H1 (cell line): ENCODE data around the gene C1QL3. TPM values are rescaled to one million over a fixed set of nuclear protein-coding genes. Genes with fewer than 3 reads are reported as not detected.

Experiments used
- CTCF ChIA-PET: fragments of 300-600 bp; sonication (Branson Sonifier 250); formaldehyde crosslinking; loops from one replicate; lab custom pipeline; 2021; ENCODE audit not compliant: partially characterized antibody; lab: Charles Lee
- POLR2A ChIA-PET: fragments of 300-600 bp; sonication (Branson Sonifier 250); formaldehyde crosslinking; loops from one replicate; lab custom pipeline; 2021; ENCODE audit warnings: inconsistent platforms; ENCODE audit not compliant: partially characterized antibody; lab: Charles Lee
- DNase-seq, 2 experiments: peaks; one replicate each; pipeline versions ENCODE4 v3.0.0 to v3.0.0-alpha.2; 2010 to 2022; ENCODE audit warnings: low spot score in 2 of 2, low read depth in 1 of 2, mixed read lengths in 1 of 2
- FAIRE-seq: peaks from 2 replicates; lab custom pipeline; 2011; peaks lifted over from hg19 to GRCh38; lab: Jason Lieb, UNC
- H2AFZ ChIP-seq: 2 replicates; pipeline ENCODE4 v1.8.1; 2012; ENCODE audit warnings: low read length, inconsistent platforms
- H2AK5ac ChIP-seq: 2 replicates; pipeline ENCODE4 v1.6.1; 2013; ENCODE audit warnings: low read depth, low read length
- H2BK120ac ChIP-seq: replicated peaks from 2 replicates; pipeline ENCODE3; 2013; ENCODE audit warnings: low read depth, low read length, inconsistent platforms
- H2BK12ac ChIP-seq: 2 replicates; pipeline ENCODE4 v1.6.1; 2013; ENCODE audit warnings: low read depth, low read length
- H2BK15ac ChIP-seq: 2 replicates; pipeline ENCODE4 v1.6.1; 2013; ENCODE audit warnings: low read length
- H2BK20ac ChIP-seq: 2 replicates; pipeline ENCODE4 v1.6.1; 2013; ENCODE audit warnings: low read length
- H2BK5ac ChIP-seq: 2 replicates; pipeline ENCODE4 v1.6.1; 2013; ENCODE audit warnings: low read depth, low read length
- H3K14ac ChIP-seq: 2 replicates; pipeline ENCODE4 v1.6.1; 2013; ENCODE audit warnings: inconsistent platforms; ENCODE audit not compliant: insufficient read length
- H3K18ac ChIP-seq: 2 replicates; pipeline ENCODE4 v1.6.1; 2013; ENCODE audit warnings: low read length; ENCODE audit errors: extremely low read depth
- H3K23ac ChIP-seq: 2 replicates; pipeline ENCODE4 v1.6.1; 2013; ENCODE audit warnings: inconsistent platforms; ENCODE audit not compliant: insufficient read length
- H3K23me2 ChIP-seq: 2 replicates; pipeline ENCODE4 v1.6.1; 2013; ENCODE audit warnings: low read depth, low read length
- H3K27ac ChIP-seq: 2 replicates; pipeline ENCODE4 v1.6.1; 2011; ENCODE audit warnings: low read depth, low read length, inconsistent platforms
- H3K27me3 ChIP-seq, 4 experiments: replicated peaks in 1 of 4; 1 replicate in 1 of 4; 2 replicates in 3 of 4; pipeline versions ENCODE4 v1.6.1 to v1.8.1; 2011 to 2013; ENCODE audit warnings: low read length in 3 of 4, mild to moderate bottlenecking in 3 of 4, inconsistent platforms in 2 of 4, mixed read lengths in 2 of 4, moderate library complexity in 1 of 4; ENCODE audit not compliant: control insufficient read depth in 3 of 4, insufficient read depth in 3 of 4; ENCODE audit errors: extremely low read depth in 1 of 4
- H3K36me3 ChIP-seq, 4 experiments: 2 replicates each; pipeline versions ENCODE4 v1.6.1 to v1.8.1; 2011 to 2013; ENCODE audit warnings: mild to moderate bottlenecking in 4 of 4, low read length in 3 of 4, moderate library complexity in 2 of 4, control low read depth in 1 of 4, inconsistent platforms in 1 of 4; ENCODE audit not compliant: insufficient read depth in 4 of 4, control insufficient read depth in 2 of 4
- H3K4ac ChIP-seq: replicated peaks from 2 replicates; pipeline ENCODE3; 2013; ENCODE audit warnings: low read length, low read depth, mixed read lengths, inconsistent platforms; ENCODE audit not compliant: insufficient read length
- H3K4me1 ChIP-seq, 4 experiments: replicated peaks in 1 of 4; 1 replicate in 1 of 4; 2 replicates in 3 of 4; pipeline versions ENCODE4 v1.6.1 to v1.8.1; 2011 to 2013; ENCODE audit warnings: low read length in 3 of 4, inconsistent platforms in 2 of 4, mixed read lengths in 1 of 4; ENCODE audit not compliant: insufficient read depth in 4 of 4, control insufficient read depth in 3 of 4
- H3K4me2 ChIP-seq, 2 experiments: 2 replicates each; pipeline versions ENCODE4 v1.6.1 to v1.8.1; 2011 to 2013; ENCODE audit warnings: low read depth in 2 of 2, low read length in 2 of 2, control low read depth in 1 of 2, inconsistent platforms in 1 of 2, mild to moderate bottlenecking in 1 of 2; ENCODE audit not compliant: insufficient read depth in 1 of 2
- H3K4me3 ChIP-seq, 4 experiments: fragments of 200-600, 300-600 bp in 1 of 4; sonication (generic), shearing (Covaris generic), sonication (Bioruptor Twin) in 1 of 4; 2 replicates each; pipeline versions ENCODE4 v1.5.1 to v1.8.1; 2011 to 2016; ENCODE audit warnings: low read length in 4 of 4, low read depth in 3 of 4, control low read depth in 2 of 4, inconsistent platforms in 2 of 4, mild to moderate bottlenecking in 2 of 4, mixed read lengths in 1 of 4, moderate library complexity in 1 of 4; ENCODE audit not compliant: insufficient read depth in 2 of 4; ENCODE audit errors: extremely low read depth in 1 of 4
- H3K56ac ChIP-seq: replicated peaks from 2 replicates; pipeline ENCODE3; 2013; ENCODE audit warnings: low read depth, mild to moderate bottlenecking, mixed read lengths, low read length, inconsistent platforms; ENCODE audit not compliant: insufficient read length
- H3K79me1 ChIP-seq: 2 replicates; pipeline ENCODE4 v1.6.1; 2013; ENCODE audit warnings: low read depth, low read length, control low read depth
- H3K79me2 ChIP-seq, 2 experiments: 2 replicates each; pipeline versions ENCODE4 v1.6.1 to v1.8.1; 2012 to 2013; ENCODE audit warnings: low read length in 2 of 2, mild to moderate bottlenecking in 2 of 2, inconsistent platforms in 1 of 2; ENCODE audit not compliant: insufficient read depth in 2 of 2, control insufficient read depth in 1 of 2
- H3K9ac ChIP-seq, 4 experiments: replicated peaks in 1 of 4; 1 replicate in 1 of 4; 2 replicates in 3 of 4; pipeline versions ENCODE4 v1.6.1 to v1.8.1; 2011 to 2013; ENCODE audit warnings: low read depth in 3 of 4, low read length in 3 of 4, control low read depth in 2 of 4, mild to moderate bottlenecking in 2 of 4, moderate library complexity in 2 of 4, inconsistent platforms in 1 of 4; ENCODE audit errors: extremely low read depth in 1 of 4
- H3K9me3 ChIP-seq, 2 experiments: 2 replicates each; pipeline versions ENCODE4 v1.6.1 to v1.8.1; 2012 to 2013; ENCODE audit warnings: mild to moderate bottlenecking in 2 of 2, moderate library complexity in 2 of 2, control low read depth in 1 of 2, inconsistent platforms in 1 of 2, low read depth in 1 of 2, low read length in 1 of 2, mixed read lengths in 1 of 2; ENCODE audit not compliant: insufficient read depth in 2 of 2
- H4K20me1 ChIP-seq, 2 experiments: replicated peaks in 1 of 2; 2 replicates each; pipeline versions ENCODE3 to v1.8.1; 2011 to 2013; ENCODE audit warnings: inconsistent platforms in 2 of 2, low read length in 2 of 2, mild to moderate bottlenecking in 1 of 2; ENCODE audit not compliant: insufficient read depth in 2 of 2, control insufficient read depth in 1 of 2
- H4K5ac ChIP-seq: 2 replicates; pipeline ENCODE4 v1.6.1; 2013; ENCODE audit warnings: low read length, low read depth, mixed read lengths, inconsistent platforms; ENCODE audit not compliant: insufficient read length
- H4K8ac ChIP-seq: 2 replicates; pipeline ENCODE4 v1.8.0; 2013; ENCODE audit warnings: mild to moderate bottlenecking, moderate library complexity, low read length, inconsistent platforms; ENCODE audit not compliant: insufficient read depth; ENCODE audit errors: extremely low read depth
- H4K91ac ChIP-seq: replicated peaks from 2 replicates; pipeline ENCODE3; 2013; ENCODE audit warnings: low read length, mixed read lengths, inconsistent platforms; ENCODE audit not compliant: insufficient read length
- ASH2L ChIP-seq: fragments of 200-600, 300-600 bp; sonication (generic); IDR thresholded peaks from one replicate; pipeline ENCODE4 v1.7.1; 2017; ENCODE audit warnings: low read length
- EZH2 ChIP-seq: fragments of 200-600 bp; sonication (generic); IDR thresholded peaks from 2 replicates; pipeline ENCODE4 v1.7.1; 2012; ENCODE audit warnings: low read depth, mild to moderate bottlenecking, moderate library complexity, low read length, inconsistent platforms; ENCODE audit not compliant: severe bottlenecking
- KDM1A ChIP-seq: fragments of 200-600, 300-600 bp; sonication (generic); IDR thresholded peaks from 2 replicates; pipeline ENCODE4 v1.7.1; 2016; ENCODE audit warnings: mild to moderate bottlenecking, low read length, borderline replicate concordance
- RAD21 ChIP-seq, 2 experiments: IDR thresholded peaks in 1 of 2; conservative IDR thresholded peaks in 1 of 2; 2 replicates each; pipeline ENCODE4 v1.6.1; 2011; ENCODE audit warnings: low read depth in 2 of 2, low read length in 2 of 2, improper control_type of control experiment in 1 of 2, inconsistent platforms in 1 of 2, mild to moderate bottlenecking in 1 of 2, moderate library complexity in 1 of 2
- RFX5 ChIP-seq: IDR thresholded peaks from 2 replicates; pipeline ENCODE4 v1.6.1; 2011; ENCODE audit warnings: low read depth, low read length, improper control_type of control experiment, borderline replicate concordance
- WGBS, 2 experiments: shearing (Covaris generic) in 1 of 2; methylation state at CpG; one replicate each; pipeline versions ENCODE4 v1.1.6 to v1.1.7; 2013 to 2015; ENCODE audit warnings: low lambda C conversion rate in 2 of 2, mixed read lengths in 2 of 2, inconsistent platforms in 1 of 2, low coverage in 1 of 2, missing lambda C conversion rate in 1 of 2; ENCODE audit not compliant: insufficient replicate concordance in 2 of 2, insufficient coverage in 1 of 2, insufficient read length in 1 of 2; ENCODE audit errors: extremely low coverage in 1 of 2, missing lambda C conversion rate in 1 of 2; 5-methylcytosine and 5-hydroxymethylcytosine counted together
- long read RNA-seq, 2 experiments: library from RNA in 1 of 2; library from capped mRNA in 1 of 2; stranded (forward); transcript quantifications; one replicate each; pipeline ENCODE4 v2.0.0, GENCODE V29; 2021; ENCODE audit warnings: inconsistent platforms in 1 of 2
- polyA minus RNA-seq, 3 experiments: library from RNA; depleted of rRNA, polyadenylated mRNA; stranded (reverse); fragments of >200 nt; gene quantifications; 1 replicate in 2 of 3; 2 replicates in 1 of 3; pipeline ENCODE4 v1.2.3, GENCODE V29; 2011
- polyA plus RNA-seq, 7 experiments: library from polyadenylated mRNA; depleted of rRNA in 3 of 7; stranded (reverse) in 5 of 7; unstranded in 2 of 7; fragments of >200 nt in 5 of 7; fragments of 200-250 nt in 2 of 7; gene quantifications; 1 replicate in 5 of 7; 2 replicates in 1 of 7; 4 replicates in 1 of 7; pipeline versions ENCODE4 v1.2.1 to v1.2.3, GENCODE V29; 2011 to 2013; ENCODE audit warnings: missing spikeins in 2 of 7, mixed read lengths in 2 of 7
- total RNA-seq: library from RNA; stranded (reverse); fragmentation: NEBNext Ultra II Directional; extraction: Animal tissue kit (Norgen Biotek cat#: 25700); gene quantifications from 2 replicates; pipeline ENCODE4 v1.2.1, GENCODE V29; 2021
- TF ChIP-seq, protein P1 (sequence below): IDR thresholded peaks from 2 replicates; pipeline ENCODE4 v1.6.1; 2012; ENCODE audit warnings: inconsistent platforms
- TF ChIP-seq, protein P2 (sequence below): IDR thresholded peaks from 2 replicates; pipeline ENCODE4 v1.6.1; 2011; ENCODE audit warnings: low read depth, mild to moderate bottlenecking, low read length; ENCODE audit not compliant: insufficient read depth

The C1QL3 gene
- 1.0 and 1.3 TPM in 2 replicates for total RNA-seq
- polyA plus RNA-seq (2011; rRNA removed): 1.8 and 3.8 TPM in 2 replicates
- 2.9 TPM for polyA plus RNA-seq (2011; cell fraction: cytosol; rRNA removed)
- polyA plus RNA-seq (2011; cell fraction: nucleus; rRNA removed): 3.1 TPM
- polyA plus RNA-seq (2012, experiment 1 of 2): 2.0 to 3.1 TPM (median 2.7 TPM) in 4 replicates
- polyA plus RNA-seq (2012, experiment 2 of 2): 0.35 TPM
- 0.65 TPM for polyA plus RNA-seq (2013, experiment 1 of 2)
- polyA plus RNA-seq (2013, experiment 2 of 2): 0.77 TPM
- polyA minus RNA-seq (2011; rRNA and poly(A)+ RNA removed): 5.2 and 6.2 TPM in 2 replicates
- 6.6 TPM for polyA minus RNA-seq (2011; cell fraction: cytosol; rRNA and poly(A)+ RNA removed)
- 4.9 TPM for polyA minus RNA-seq (2011; cell fraction: nucleus; rRNA and poly(A)+ RNA removed)
- long read RNA-seq, experiment 1: 0 reads
- long read RNA-seq, experiment 2: 0 reads

DNA sequence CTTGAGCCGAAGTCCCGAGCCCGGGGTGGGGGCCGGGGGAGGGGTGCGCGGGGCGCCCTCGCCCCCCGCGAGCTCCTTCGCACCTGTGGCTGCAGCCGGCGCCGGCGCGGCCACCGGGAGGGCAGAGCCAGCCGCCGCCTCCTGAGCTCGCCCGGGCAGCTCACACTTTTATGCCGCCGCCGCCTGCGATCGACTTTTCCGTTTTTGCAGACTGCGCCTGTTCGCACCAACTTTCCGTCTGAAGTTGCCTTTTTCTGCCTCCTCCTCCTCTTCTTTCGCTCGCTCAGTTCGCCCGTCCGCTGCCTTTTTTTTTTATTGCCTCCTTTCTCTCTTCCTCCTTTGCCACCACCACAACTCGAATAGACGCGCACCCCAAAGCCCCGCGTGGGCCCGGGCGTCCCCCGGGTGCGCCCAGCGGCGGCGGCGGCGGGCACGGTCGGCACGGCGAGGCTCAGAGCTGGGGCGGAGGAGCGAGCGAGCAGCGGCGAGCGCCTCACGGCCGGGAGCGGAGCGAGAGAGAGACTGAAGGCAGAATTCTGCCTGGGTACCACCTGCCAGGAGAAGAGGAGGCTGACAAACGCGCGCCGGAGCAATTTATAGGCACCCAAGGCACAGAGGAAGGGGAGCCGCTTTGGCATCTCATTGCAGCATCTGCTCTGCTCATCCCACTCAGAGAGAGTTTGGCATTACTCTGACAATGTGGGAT is at the start of gene C1QL3:
Gene C1QL3, minus strand, starts transcription at position 569 of the 706 bp plus-strand sequence. CDS start 814 bp downstream, outside the sequence.
- ChIA-PET POLR2A (interaction anchor here (0.7 to 1.7 kb wide), 2 partner anchors 84 to 631 kb away, joined by 3 to 5 read pairs; partner anchors contain the start of gene PTER), CTCF (interaction anchor here (0.6 to 1.9 kb wide), 4 partner anchors 119 to 408 kb away, joined by 3 to 4 read pairs (median 4); no protein-coding TSS in a partner anchor)
- H4K5ac ChIP-seq: peak within 1 kb of the TSS; percentile 7
- H4K20me1 ChIP-seq: peaks cover 0 to 3% of the 10 kb centered on the region in 2 experiments
- H2BK15ac ChIP-seq: no peak within 1 kb of the TSS
- H3K56ac ChIP-seq: no peak within 1 kb of the TSS
- H3K36me3 ChIP-seq: no peaks in the 10 kb centered on the region
- H3K14ac ChIP-seq: no peak within 1 kb of the TSS
- no peak within 1 kb of the TSS for H3K4ac ChIP-seq
- peaks cover 4 to 14% (median 6%) of the 10 kb centered on the region in 4 experiments for H3K4me1 ChIP-seq
- H3K4me3 ChIP-seq: peak within 1 kb of the TSS; percentile 52 to 72 (median 60)
- FAIRE-seq: no peak
- H3K23me2 ChIP-seq: peaks cover 7% of the 10 kb centered on the region; the same call in 1 of the 2 replicates
- H2BK12ac ChIP-seq: no peak within 1 kb of the TSS
- H3K4me2 ChIP-seq: peak within 1 kb of the TSS; percentile 92 to 93
- peaks cover 14 to 51% (median 35%) of the 10 kb centered on the region in 4 experiments for H3K27me3 ChIP-seq
- no peak within 1 kb of the TSS for H3K9ac ChIP-seq
- 2% methylated on average over 10 of the region's 68 CpGs; no CpG with 5 or more reads in 1 of the 2 experiments for WGBS, 2 experiments
- no peak within 1 kb of the TSS for H3K23ac ChIP-seq
- H2AK5ac ChIP-seq: no peak within 1 kb of the TSS
- H3K9me3 ChIP-seq: no peaks in the 10 kb centered on the region
- H2BK20ac ChIP-seq: no peak within 1 kb of the TSS
- no peaks in the 10 kb centered on the region for H3K79me1 ChIP-seq
- no peak within 1 kb of the TSS for H3K27ac ChIP-seq
- no peak within 1 kb of the TSS; the same call in 1 of the 2 replicates for H4K8ac ChIP-seq
- no peaks in the 10 kb centered on the region for H3K79me2 ChIP-seq
- H3K18ac ChIP-seq: no peak within 1 kb of the TSS; the same call in 1 of the 2 replicates
- no peak within 1 kb of the TSS for H2BK5ac ChIP-seq
- peak in 1 of 2 experiments; percentile 60 for DNase-seq
- no peak within 1 kb of the TSS for H4K91ac ChIP-seq
- no peak within 1 kb of the TSS for H2BK120ac ChIP-seq
- no peak within 1 kb of the TSS for H2AFZ ChIP-seq
- TF ChIP-seq, protein P1, sequence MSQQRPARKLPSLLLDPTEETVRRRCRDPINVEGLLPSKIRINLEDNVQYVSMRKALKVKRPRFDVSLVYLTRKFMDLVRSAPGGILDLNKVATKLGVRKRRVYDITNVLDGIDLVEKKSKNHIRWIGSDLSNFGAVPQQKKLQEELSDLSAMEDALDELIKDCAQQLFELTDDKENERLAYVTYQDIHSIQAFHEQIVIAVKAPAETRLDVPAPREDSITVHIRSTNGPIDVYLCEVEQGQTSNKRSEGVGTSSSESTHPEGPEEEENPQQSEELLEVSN: peak; percentile 46; the same call in 1 of the 2 replicates
- TF ChIP-seq KDM1A (no peak), EZH2 (peak; percentile 58), ASH2L (peak; percentile 96), RAD21 (IDR thresholded peaks at IDR 0.05 in 1 of 2, conservative IDR thresholded peaks at IDR 0.05 in 1 of 2; ENCODE audit: low read depth in 2 of 2, low read length in 2 of 2) (no peak), RFX5 (no peak)
- TF ChIP-seq, protein P2, sequence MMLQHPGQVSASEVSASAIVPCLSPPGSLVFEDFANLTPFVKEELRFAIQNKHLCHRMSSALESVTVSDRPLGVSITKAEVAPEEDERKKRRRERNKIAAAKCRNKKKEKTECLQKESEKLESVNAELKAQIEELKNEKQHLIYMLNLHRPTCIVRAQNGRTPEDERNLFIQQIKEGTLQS: no peak
